ENCODE data around the gene DPEP1.

GRCh38 chr16:89651584-89651983, 38.1 kb downstream of the DPEP1 start:
- TF ChIP-seq CTCF (IDR thresholded peaks at IDR 0.05) (no peak), POLR2A (IDR thresholded peaks at IDR 0.05) (no peak), EP300 (IDR thresholded peaks at IDR 0.05) (no peak), POLR2AphosphoS5 (IDR thresholded peaks at IDR 0.05) (no peak)
